ENCODE results near the gene SELENOM.

Gene SELENOM

DNA sequence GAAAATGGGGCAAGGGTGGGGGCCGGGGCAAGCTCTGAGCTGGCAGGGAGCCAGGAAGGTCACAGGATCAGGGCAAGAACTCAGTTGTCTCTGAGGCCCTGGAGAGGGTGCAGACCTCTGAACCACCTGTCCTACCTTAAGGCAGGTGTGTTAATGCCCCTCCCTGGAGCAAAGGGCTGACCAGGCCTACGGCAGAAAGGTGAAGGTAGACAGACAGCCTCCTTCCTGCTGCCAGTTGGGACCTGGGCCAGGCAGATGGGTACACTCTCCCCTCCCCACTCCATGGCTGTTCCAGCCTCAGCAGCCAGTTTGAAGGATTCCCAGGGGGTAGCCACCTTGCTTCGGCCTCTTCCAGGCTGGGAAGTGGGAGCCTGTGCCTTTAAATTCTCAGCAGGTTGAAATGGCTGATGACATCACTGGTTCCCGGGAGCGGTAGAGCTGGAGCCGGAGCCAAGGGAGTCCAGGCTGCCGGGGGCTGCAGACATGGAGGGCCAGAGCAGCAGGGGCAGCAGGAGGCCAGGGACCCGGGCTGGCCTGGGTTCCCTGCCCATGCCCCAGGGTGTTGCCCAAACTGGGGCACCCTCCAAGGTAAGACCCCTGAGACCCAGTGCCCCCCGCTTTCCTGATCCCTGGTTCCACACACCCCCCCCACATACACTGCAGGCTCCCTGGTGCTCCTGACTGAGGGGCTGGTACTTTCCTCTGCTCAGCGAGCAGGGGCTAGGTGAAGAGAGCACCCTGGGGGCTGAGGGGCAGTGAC, 15.3 kb upstream of the SELENOM start, which contains the start of gene INPP5J:
INPP5J (plus strand) TSS at position 435 of the 760 bp plus-strand sequence; CDS start at position 484, 49 bp downstream.
- TF ChIP-seq, protein P1, sequence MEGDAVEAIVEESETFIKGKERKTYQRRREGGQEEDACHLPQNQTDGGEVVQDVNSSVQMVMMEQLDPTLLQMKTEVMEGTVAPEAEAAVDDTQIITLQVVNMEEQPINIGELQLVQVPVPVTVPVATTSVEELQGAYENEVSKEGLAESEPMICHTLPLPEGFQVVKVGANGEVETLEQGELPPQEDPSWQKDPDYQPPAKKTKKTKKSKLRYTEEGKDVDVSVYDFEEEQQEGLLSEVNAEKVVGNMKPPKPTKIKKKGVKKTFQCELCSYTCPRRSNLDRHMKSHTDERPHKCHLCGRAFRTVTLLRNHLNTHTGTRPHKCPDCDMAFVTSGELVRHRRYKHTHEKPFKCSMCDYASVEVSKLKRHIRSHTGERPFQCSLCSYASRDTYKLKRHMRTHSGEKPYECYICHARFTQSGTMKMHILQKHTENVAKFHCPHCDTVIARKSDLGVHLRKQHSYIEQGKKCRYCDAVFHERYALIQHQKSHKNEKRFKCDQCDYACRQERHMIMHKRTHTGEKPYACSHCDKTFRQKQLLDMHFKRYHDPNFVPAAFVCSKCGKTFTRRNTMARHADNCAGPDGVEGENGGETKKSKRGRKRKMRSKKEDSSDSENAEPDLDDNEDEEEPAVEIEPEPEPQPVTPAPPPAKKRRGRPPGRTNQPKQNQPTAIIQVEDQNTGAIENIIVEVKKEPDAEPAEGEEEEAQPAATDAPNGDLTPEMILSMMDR (IDR thresholded peaks at IDR 0.05; ENCODE audit: insufficient read depth, low read length, poor library complexity, severe bottlenecking), result no peak
- DNase-seq (ENCODE audit: extremely low read depth, insufficient read length), result no peak
- Histone ChIP-seq H3K4me3 (replicated peaks; ENCODE audit: low read depth, low read length) (no peak within 1 kb of the TSS), H3K36me3 (ENCODE audit: control insufficient read depth, insufficient read depth, low read length) (no peaks in the 10 kb centered on the region), H3K27me3 (replicated peaks; ENCODE audit: control insufficient read depth, insufficient read depth, low read length) (peaks cover 6% of the 10 kb centered on the region)

DNA sequence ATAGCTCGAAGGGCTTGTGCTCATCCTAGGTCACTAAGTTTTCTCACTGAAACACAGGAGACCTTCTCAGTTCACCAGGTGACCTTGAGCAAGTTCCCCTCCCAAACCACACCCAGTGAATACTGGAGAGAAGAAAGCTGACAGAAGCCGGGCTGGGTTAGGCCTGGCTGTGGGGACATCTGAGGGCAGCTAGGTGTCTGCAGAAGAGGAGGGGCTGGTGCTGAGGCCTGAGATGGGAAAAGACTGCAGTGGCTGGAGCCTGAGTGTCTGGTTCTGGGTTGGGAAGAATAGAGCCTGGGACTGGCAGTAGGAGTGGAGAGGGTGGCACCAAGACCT, 14.8 kb upstream of the SELENOM start:
- Histone ChIP-seq H3K27me3 (replicated peaks; ENCODE audit: control insufficient read depth, insufficient read depth, low read length) (peaks cover 6% of the 10 kb centered on the region), H3K4me3 (replicated peaks; ENCODE audit: low read depth, low read length) (no peak overlapping the region), H3K36me3 (ENCODE audit: control insufficient read depth, insufficient read depth, low read length) (no peaks in the 10 kb centered on the region)
- DNase-seq (ENCODE audit: extremely low read depth, insufficient read length), result no peak
- TF ChIP-seq, protein P1 (IDR thresholded peaks at IDR 0.05; ENCODE audit: insufficient read depth, low read length, poor library complexity, severe bottlenecking), result no peak

DNA sequence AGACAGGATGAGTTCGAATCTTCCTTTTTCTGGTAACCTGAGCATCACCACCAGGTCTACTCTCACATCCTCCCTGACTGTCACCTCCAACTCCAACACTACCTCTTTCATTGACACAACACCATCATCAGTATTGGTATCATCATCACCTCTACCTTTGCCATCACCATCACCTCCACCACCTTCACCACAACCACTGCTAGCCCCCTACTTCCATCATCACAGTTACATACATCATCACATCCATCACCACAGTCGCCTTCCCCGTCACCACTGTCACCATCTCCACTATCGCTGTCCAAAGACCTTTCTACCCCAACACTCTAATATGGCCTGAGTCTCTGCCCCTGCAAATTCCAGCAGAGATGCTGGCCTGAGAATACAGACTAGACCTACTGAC, 14.0 kb upstream of the SELENOM start:
- Histone ChIP-seq H3K4me3 (replicated peaks; ENCODE audit: low read depth, low read length) (no peak overlapping the region), H3K36me3 (ENCODE audit: control insufficient read depth, insufficient read depth, low read length) (no peaks in the 10 kb centered on the region), H3K27me3 (replicated peaks; ENCODE audit: control insufficient read depth, insufficient read depth, low read length) (peaks cover 6% of the 10 kb centered on the region)
- TF ChIP-seq, protein P1 (IDR thresholded peaks at IDR 0.05; ENCODE audit: insufficient read depth, low read length, poor library complexity, severe bottlenecking), result no peak
- DNase-seq (ENCODE audit: extremely low read depth, insufficient read length), result no peak

DNA sequence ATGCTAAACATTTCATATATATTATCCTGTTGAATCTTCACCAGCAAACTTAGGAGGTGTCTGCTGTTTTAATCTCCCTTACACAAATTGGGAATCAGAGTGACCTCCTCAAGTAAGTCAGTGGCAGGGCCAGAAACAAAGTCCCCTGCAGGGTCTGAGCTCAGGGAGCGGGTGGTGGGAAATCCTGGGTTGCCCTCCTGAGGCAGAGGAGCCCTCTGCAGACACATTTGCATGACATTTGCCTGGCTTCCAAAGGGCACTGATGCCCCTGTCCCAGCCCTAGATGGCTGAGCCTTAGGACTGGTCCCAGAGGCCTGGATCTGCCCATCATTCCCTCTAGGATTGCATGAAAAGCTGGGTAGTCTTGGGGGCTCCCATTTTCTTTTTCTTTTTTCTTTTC, 13.3 kb upstream of the SELENOM start:
- TF ChIP-seq, protein P1 (IDR thresholded peaks at IDR 0.05; ENCODE audit: insufficient read depth, low read length, poor library complexity, severe bottlenecking), result no peak
- Histone ChIP-seq H3K36me3 (ENCODE audit: control insufficient read depth, insufficient read depth, low read length) (no peaks in the 10 kb centered on the region), H3K4me3 (replicated peaks; ENCODE audit: low read depth, low read length) (no peak overlapping the region), H3K27me3 (replicated peaks; ENCODE audit: control insufficient read depth, insufficient read depth, low read length) (peaks cover 6% of the 10 kb centered on the region)
- no peak for DNase-seq (ENCODE audit: extremely low read depth, insufficient read length)

DNA sequence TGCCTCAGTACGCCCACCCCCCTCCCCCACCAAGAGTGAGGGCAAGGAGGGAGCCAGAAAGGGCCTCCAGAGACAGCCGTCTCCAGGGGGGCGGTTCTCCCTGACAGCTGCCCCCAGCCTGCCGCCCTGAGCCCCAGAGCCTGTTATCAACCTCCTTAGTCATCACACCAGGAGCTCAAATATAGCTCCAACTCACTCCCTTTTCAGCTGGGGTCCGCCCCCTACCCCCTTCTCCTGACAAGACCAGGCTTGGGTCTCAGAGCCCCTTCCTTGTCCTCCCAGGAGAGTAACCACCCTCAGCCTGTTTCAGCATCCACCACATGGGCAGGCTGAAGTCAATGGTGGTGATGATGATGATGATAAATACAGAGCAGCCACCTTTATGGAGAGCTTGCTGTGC, 12.9 kb upstream of the SELENOM start:
- TF ChIP-seq, protein P1 (IDR thresholded peaks at IDR 0.05; ENCODE audit: insufficient read depth, low read length, poor library complexity, severe bottlenecking), result no peak
- Histone ChIP-seq H3K27me3 (replicated peaks; ENCODE audit: control insufficient read depth, insufficient read depth, low read length) (peaks cover 6% of the 10 kb centered on the region), H3K4me3 (replicated peaks; ENCODE audit: low read depth, low read length) (no peak overlapping the region), H3K36me3 (ENCODE audit: control insufficient read depth, insufficient read depth, low read length) (no peaks in the 10 kb centered on the region)
- DNase-seq (ENCODE audit: extremely low read depth, insufficient read length), result no peak
